Stimulated activated CD8-positive, alpha-beta memory T cell treated with anti-CD3 and anti-CD28 coated beads, Interleukin-7, amount 100 ng/mL, for 48 hours (primary cell): ENCODE measurements around the gene PRLH.
"Not testable (repeated sequence)": the region's sequence is repeated elsewhere in the genome, so short reads cannot be mapped to it uniquely, and the experiment has no call there.

ENCODE experiments used
- DNase-seq, 2 donors: peaks; one replicate each; pipeline ENCODE4 v3.0.0-alpha.2; 2020; ENCODE audit warnings: low read depth in 1 of 2; ENCODE audit errors: extremely low read depth in 1 of 2

PRLH gene

GRCh38 chr2:237577956-237578870, 11.8 kb downstream of the PRLH start:
- DNase-seq, result no peak

DNA sequence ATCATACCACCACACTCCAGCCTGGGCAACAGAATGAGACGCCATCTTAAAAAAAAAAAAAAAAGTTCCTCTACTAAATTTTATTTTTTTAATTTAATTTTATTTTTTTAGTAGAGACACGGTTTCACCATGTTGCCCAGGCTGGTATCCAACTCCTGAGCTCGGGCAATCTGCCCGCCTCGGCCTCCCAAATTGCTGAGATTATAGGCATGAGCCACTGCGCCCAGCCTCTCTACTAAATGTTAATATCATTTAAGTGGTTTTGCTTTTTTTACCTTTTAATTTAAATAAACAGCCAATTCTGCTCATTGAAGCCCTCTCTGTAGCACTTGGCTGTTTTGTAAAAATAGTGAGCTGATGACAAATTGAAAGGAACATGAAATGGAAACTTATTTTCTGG, 15.0 kb downstream of the PRLH start:
- DNase-seq, result no peak

GRCh38 chr2:237581751-237582746, 15.7 kb downstream of the PRLH start:
- DNase-seq, result peak; percentile 16 to 70

DNA sequence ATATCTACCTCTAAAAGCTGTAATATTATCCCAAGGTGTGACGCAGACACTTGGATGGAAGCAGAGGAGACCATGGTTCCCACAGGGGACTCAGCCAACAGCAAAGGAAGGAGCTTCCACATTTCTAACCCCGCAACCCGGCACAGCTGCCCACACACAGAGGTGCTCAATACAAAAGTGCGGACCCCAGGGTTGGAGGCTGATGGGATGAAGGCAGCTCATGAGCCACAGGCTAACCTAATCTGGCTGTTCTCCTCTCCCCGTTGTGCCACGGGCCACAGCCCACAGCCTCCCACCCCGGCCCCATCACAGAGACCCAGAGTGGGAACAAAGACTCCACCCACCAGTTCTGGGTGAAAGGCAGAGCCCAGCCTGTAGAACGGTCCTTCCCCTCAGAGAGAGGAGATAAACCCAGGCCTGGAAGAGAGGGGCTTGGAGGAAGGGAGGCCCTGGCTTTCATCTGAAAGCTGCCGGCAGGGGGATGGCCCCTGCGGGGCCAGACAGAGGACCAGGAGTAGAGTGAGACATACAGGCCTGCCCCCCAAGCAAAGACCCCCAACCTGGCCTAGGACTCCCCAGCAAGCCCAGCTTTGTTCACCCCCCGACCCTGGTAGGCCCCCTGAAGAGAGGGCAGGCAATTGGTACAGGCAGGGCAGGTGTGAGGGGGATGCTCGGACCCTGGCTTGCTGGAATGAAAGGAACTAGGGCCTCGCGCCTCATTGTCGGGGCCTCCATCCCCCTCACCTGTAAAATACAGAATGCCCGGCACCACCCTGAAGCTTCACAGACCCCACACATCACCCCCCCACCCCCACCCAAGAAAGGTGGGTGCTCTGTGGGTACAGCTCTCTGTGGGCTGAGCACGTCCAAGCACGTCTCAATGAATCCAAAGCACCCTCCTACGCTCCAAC, 17.3 kb downstream of the PRLH start:
- no peak for DNase-seq

GRCh38 chr2:237585590-237586221, 19.3 kb downstream of the PRLH start:
- DNase-seq, result no peak

GRCh38 chr2:237588044-237588696, 21.8 kb downstream of the PRLH start:
- DNase-seq, result no peak

- DNase-seq, result no peak
Measured at GRCh38 chr2:237590272-237591140, 24.1 kb downstream of the PRLH start, which contains the start of gene RAB17. RAB17 (minus strand) TSS chr2:237590734; CDS start chr2:237586154, 4,580 bp downstream.

DNA sequence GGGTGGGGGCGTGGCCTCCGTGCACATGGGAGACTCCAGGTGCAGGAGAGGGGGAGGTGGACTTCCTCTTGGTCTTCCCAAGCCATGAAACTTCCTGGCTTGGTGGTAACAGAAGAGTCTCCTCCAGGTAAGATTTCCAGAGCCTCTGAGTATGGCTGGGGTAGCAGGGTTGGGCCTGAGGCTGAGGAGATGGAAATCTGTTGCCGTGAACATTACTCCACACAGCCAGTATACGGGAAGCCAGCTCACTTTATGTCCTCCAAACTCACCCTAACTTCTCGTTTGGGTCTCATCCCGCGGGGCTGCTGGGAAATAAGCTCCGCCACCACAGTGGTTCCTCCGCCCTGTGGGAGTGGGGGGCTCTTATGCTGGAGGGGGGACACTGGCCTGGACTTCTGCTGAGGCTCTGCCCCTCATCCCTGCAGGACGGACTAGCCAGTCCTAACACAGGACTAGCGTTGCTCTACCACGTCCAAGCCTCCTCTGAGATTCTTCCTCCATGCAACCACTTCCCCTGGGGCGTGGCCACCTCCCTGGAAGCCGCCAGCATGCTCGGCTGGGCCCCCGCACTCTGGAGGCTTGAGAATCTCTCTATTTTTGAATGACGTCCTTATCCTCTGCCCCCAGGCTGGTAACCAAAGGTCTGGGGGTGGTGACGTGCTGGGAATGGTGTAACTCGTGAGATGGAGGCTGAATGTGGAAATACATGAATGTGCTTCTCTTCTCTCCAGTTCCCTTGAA, 24.9 kb downstream of the PRLH start:
- DNase-seq, result no peak

GRCh38 chr2:237592425-237592980, 26.1 kb downstream of the PRLH start:
- DNase-seq, result no peak

DNA sequence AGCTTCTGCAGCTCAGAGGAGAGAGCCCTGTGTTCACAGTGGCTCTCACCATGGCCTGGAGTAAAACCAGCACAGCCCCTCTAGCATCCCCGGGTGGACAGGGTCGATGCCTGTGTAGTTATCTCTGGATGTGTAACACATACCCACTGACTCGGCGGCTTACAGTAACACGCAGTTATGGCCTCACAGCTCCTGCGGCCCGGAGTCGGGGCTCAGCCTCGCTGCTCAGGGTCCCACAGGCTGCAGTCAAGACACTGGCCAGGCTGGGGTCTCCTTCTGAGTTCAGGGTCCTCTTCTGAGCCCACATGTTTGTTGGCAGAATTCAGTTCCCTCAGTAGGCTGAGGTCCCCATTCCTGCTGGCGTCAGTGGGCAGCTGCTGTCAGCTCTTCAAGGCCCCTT, 26.7 kb downstream of the PRLH start:
- no peak for DNase-seq

DNA sequence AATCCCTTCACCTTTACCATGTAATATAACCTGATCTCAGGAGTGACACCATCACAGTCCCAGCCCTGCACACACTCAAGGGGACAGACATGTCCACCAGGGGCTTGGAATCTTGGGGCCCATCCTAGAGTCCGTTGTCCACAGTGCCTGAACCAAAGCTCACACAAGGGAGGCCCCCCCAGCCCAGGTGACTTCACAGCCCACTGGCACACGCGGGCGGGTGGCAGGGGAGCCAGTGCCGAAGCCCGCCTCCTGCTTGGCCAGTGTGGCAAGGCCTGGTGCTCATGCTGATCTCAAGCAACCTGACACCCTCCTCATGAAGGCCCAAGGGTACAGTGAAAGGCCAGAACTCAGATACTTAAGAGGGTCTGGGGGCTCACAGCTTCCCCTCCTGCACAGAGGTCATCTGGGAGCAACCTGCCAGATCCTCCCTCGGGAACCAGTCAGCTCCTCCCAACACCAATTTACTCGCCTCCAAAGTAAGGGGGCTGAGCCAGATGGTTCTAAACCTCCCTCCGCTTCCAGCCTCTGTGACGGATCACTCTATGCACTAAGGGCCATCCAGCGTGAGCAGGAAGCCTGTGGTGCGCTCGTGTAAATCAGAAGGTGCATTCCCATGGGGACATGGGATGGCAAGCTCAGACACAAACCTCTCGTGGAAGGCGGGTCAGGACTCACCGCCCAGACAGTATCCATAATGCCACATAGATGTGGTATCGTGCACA, 27.4 kb downstream of the PRLH start:
- DNase-seq, result no peak

DNA sequence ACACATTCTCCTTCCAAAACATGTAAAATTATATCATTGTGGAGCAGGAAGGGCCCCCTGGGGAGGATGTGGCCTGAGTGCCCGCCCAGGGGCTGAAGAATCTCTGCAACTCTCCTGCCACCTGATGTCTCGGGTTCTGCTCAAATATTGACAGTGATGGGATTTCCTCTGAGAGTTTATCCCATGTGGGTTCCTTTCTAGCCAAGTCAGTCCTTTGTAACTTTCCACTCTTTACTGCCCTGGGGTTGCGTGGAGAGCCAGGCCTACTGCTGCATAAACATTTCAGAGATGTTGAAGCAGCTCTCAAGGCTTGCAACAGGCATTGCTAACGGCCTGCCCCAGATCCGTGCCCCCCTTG, 28.1 kb downstream of the PRLH start:
- DNase-seq, result no peak

- not testable (repeated sequence) for DNase-seq
Measured at GRCh38 chr2:237595829-237596519, 29.6 kb downstream of the PRLH start.

- no peak for DNase-seq
Measured at GRCh38 chr2:237596520-237597195, 30.3 kb downstream of the PRLH start.

DNA sequence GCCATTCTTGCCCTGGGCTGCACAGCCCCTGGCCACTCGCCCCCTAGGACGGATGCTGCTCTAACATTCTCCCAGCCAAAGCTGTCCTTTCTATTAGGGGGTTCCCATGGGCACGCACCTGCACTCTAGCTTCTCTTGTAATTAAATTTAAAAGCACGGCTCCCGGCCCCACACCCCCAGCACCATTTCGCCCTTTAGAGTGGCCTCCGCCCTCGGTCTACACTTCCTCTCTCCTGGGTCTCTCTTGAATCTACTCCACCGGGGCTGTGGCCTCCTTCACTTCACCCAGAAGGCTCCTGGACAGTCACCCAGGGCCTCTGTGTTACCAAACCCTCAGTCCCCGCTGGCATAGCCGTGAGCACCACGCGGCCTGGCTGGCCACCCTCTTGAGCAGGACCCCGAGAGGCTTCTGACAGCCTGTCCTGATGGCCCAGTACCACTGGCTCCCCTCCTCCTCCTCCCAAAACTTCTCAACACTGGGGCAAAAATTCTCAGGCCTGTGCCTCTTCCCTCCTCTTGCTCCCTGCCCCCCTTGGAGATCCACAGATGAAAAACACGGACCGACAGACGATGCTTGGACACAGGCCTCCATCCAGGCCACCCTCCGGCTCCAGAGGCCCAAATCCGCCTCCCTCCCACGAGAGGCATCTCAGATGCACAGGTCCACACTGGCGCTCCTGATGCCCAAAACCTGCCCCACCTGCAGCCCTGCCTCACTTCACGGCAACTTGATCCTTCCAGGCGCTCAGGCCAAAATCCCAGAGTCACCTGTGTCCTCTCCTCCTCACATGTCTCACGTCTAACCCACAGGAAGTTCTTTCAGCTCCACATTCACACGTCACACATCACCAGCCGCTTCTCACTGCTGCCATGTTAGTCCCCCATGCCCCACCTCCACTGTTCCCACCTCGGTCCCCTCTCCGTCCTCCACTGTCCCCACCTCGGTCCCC, 31.1 kb downstream of the PRLH start:
- DNase-seq, result no peak
